GM21717 (cell line): Measurements from ENCODE around the gene TRIM49D2.
"Not testable (repeated sequence)": the region's sequence is repeated elsewhere in the genome, so short reads cannot be mapped to it uniquely, and the experiment has no call there.

ENCODE experiments used
- ATAC-seq: cut with Tn5 transposase; IDR thresholded peaks from one replicate; pipeline ENCODE4 v1.9.1; 2021; ENCODE audit warnings: mild to moderate bottlenecking, moderate library complexity; ENCODE audit not compliant: unreplicated experiment

Gene TRIM49D2, protein sequence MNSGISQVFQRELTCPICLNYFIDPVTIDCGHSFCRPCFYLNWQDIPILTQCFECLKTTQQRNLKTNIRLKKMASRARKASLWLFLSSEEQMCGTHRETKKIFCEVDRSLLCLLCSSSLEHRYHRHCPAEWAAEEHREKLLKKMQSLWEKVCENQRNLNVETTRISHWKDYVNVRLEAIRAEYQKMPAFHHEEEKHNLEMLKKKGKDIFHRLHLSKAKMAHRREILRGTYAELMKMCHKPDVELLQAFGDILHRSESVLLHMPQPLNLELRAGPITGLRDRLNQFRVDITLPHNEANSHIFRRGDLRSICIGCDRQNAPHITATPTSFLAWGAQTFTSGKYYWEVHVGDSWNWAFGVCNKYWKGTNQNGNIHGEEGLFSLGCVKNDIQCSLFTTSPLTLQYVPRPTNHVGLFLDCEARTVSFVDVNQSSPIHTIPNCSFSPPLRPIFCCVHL

GRCh38 chr11:89923764-89924163 is at the start of gene TRIM49D2:
Gene TRIM49D2 (plus strand): TSS chr11:89924064. CDS start chr11:89926762, 2,698 bp downstream.
- not testable (repeated sequence) for ATAC-seq

GRCh38 chr11:89877511-89877910 is 46.4 kb upstream of the TRIM49D2 start:
- not testable (repeated sequence) for ATAC-seq

GRCh38 chr11:89893245-89893644 is 30.6 kb upstream of the TRIM49D2 start:
- ATAC-seq = not testable (repeated sequence)

GRCh38 chr11:89900809-89901208 is 23.1 kb upstream of the TRIM49D2 start:
- not testable (repeated sequence) for ATAC-seq

DNA sequence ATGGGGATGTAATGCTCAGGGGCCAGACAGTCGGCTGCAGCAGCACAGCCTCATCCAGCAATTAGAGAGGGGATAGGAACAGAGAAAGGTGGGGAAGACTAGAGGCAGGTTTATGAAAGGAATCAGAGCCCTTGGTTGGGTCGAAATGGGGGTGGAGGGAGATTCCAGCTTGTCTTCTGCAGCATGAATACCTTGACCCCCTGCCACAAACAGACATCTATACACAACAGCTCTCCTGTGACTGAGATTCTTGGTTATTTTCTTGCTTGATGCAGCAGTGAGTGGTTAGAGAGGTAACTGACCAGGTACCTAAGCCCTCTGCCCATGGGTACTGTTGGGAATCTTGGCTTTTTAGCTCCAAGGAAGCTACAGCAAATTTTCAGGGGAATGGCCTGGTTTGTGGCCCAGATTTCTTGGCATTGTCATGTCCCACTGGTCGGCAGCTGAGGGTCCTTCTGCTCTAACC is 1.6 kb upstream of the TRIM49D2 start, which contains the start of gene TRIM49D1:
TSS of gene TRIM49D1 (minus strand) at position 51 of the 466 bp plus-strand sequence. CDS start 4,535 bp downstream, outside the sequence.
- ATAC-seq = no peak

- not testable (repeated sequence) for ATAC-seq
Observed at GRCh38 chr11:89960833-89961232, 37.0 kb downstream of the TRIM49D2 start.

DNA sequence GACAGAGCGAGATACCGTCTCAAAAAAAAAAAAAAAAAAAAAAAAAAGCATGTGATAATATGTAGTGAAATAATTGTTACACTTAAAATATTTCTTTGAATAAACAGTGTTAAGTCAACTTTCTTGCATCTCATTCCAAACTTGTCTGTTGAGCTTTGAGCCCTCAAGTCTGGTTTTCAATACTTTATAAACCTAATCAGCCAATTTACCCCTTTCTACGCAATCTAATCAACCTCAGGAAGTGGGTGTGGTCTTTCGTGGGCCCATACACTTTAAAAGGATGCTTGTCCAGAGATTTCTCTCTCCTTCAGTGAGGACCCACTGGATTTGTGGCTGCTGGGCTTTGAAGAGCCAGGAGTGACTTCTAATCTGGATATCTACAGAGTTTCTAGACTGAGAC is 41.9 kb downstream of the TRIM49D2 start, which contains the start of gene TRIM64:
TSS of gene TRIM64 (plus strand) at position 301 of the 400 bp plus-strand sequence. CDS start 2,467 bp downstream, outside the sequence.
- not testable (repeated sequence) for ATAC-seq
